Measurements from ENCODE around the gene ARHGAP29.

DNA sequence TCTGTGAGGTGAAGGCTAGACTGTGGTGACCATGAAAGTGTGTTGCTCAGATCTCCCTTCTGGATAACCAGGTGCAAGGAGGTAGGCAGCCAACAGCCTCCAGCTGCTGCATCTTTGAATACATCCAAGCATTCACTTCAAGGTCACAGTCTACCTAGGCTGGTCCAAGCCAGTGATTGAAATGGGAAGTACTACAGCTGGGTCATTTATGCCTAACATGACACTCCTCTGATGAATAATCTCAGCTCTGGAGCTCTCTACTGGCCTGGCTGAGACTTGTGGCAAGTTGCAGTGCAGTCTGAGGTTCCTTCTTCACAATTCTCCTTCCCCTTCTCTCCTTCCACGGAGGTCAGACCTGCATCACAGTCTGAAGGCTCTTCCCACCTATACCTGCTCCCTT, 35.0 kb upstream of the ARHGAP29 start:
- TF ChIP-seq RCOR1 (IDR thresholded peaks at IDR 0.05; ENCODE audit: insufficient replicate concordance, low read length): no peak
- TF ChIP-seq POLR2A (IDR thresholded peaks at IDR 0.05; ENCODE audit: low read depth, low read length): no peak
- no peak for TF ChIP-seq MAFK (IDR thresholded peaks at IDR 0.05; ENCODE audit: low read depth, low read length)
- no peak for TF ChIP-seq CTCF (conservative IDR thresholded peaks at IDR 0.05; ENCODE audit: low read depth, low read length)
- no peak for TF ChIP-seq FOS (IDR thresholded peaks at IDR 0.05; ENCODE audit: low read depth, low read length)
- no peak for TF ChIP-seq RFX5 (IDR thresholded peaks at IDR 0.05; ENCODE audit: low read depth, low read length)

All from IMR-90 (cell line).